ENCODE measurements around the gene PCBD1.

DNA sequence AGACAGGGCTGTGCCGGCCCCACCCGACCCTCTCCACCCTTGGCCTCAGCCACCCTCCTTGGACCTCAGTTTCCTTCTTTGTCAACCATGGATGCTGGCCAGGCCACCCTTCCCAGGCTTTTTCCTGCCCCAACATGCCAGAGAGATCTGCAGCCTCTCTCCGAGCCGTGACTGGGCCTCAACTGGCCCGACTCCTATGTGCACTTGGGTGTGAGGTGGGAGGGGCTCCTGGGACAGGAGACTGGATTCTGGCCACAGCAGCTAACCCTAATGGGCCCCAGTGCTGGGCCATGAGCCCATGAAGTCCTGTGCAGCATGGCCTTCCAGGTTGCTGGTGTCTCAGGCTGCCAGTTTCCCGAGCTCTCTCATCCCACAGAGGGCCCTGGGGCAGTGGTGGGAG, 47.7 kb upstream of the PCBD1 start:
- TF ChIP-seq TFCP2L1 (CRISPR knock-in tag; IDR thresholded peaks at IDR 0.05) (no peak), JUNB (IDR thresholded peaks at IDR 0.05) (no peak), RAD21 (conservative IDR thresholded peaks at IDR 0.05 in 1 of 2, IDR thresholded peaks at IDR 0.05 in 1 of 2) (no peak), PHF8 (IDR thresholded peaks at IDR 0.05; ENCODE audit: borderline replicate concordance, low read depth) (no peak), POLR2A (IDR thresholded peaks at IDR 0.05; ENCODE audit: low read length) (no peak), SMC3 (IDR thresholded peaks at IDR 0.05) (no peak), CEBPB (IDR thresholded peaks at IDR 0.05) (no peak)
- TF ChIP-seq, protein P1, sequence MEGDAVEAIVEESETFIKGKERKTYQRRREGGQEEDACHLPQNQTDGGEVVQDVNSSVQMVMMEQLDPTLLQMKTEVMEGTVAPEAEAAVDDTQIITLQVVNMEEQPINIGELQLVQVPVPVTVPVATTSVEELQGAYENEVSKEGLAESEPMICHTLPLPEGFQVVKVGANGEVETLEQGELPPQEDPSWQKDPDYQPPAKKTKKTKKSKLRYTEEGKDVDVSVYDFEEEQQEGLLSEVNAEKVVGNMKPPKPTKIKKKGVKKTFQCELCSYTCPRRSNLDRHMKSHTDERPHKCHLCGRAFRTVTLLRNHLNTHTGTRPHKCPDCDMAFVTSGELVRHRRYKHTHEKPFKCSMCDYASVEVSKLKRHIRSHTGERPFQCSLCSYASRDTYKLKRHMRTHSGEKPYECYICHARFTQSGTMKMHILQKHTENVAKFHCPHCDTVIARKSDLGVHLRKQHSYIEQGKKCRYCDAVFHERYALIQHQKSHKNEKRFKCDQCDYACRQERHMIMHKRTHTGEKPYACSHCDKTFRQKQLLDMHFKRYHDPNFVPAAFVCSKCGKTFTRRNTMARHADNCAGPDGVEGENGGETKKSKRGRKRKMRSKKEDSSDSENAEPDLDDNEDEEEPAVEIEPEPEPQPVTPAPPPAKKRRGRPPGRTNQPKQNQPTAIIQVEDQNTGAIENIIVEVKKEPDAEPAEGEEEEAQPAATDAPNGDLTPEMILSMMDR (IDR thresholded peaks at IDR 0.05): no peak
